Dermis blood vessel endothelial cell (primary cell): ENCODE measurements around the gene POLR3E. TPM values are rescaled to one million over a fixed set of nuclear protein-coding genes. Genes with fewer than 3 reads are reported as not detected.
"Not testable (repeated sequence)": the region's sequence is repeated elsewhere in the genome, so short reads cannot be mapped to it uniquely, and the experiment has no call there.

Experiments
- DNase-seq: peaks from one replicate; pipeline ENCODE4 v3.0.0; 2010
- total RNA-seq: library from RNA; depleted of rRNA; stranded (reverse); fragments of >200 nt; gene quantifications from 2 replicates; pipeline ENCODE4 v1.2.3, GENCODE V29; 2014

The POLR3E gene
- total RNA-seq, 1 donor from 2014 or later: 61.3 TPM

DNA sequence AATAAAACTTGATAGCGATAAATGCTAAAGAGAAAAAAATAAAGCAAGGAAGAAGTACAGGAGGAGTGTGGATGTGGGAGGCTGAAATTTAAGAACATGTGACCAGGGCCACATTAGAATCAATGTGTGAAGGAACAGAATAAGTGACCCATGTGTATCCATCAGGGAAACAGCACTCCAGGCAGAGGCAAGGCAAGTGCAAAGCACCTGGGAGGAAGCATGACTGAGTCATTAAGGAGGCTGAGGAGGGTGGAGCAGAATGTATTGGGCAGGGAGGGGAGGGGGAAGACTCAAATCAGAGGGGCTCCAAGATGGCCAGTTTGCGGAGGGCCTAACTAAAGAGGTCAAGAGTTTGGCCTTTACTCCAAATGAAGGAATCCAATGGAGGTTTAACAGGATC lies 69.2 kb downstream of the POLR3E start:
- no peak for DNase-seq

DNA sequence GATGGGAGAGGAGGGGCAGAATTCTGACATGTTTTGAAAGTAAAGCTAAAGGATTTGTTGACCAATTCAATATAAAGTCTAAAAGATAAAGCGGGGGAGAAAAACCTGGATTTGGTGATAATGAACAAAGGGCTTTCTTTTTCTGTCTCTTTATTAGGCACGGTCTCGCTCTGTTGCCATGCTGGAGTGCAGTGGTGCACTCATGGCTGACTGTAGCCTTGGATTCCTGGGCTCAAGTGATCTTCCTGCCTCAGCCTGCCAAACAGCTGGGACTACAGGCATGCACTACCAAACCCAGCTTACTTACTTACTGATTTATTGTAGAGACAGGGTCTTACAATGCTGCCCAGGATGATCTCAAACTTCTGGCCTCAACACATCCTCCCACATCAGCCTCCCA lies 69.7 kb downstream of the POLR3E start:
- no peak for DNase-seq

DNA sequence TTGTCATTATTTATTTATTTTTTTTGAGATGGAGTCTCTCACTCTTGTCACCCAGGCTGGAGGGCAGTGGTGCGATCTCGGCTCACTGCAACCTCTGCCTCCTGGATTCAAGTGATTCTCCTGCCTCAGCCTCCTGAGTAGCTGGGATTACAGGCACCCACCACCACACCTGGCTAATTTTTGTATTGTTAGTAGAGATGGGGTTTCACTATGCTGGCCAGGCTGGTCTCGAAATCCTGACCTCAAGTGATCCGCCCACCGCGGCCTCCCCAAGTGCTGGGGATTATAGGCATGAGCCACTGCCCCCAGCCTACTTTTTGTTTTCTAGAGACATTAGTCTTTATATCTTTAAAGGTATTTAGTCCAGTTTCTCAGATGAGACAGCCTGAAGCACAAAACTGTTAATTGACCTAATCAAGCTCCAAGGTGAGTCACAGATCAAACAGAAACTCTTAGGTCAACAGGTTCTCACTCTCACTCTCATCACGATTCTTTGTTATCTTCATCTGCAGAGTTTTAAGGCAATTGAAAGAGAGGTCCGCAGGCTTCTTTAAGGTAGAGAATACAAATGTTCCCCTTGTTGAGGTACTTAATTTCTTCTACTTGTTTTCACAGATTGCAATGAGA lies 71.1 kb downstream of the POLR3E start:
- not testable (repeated sequence) for DNase-seq

DNA sequence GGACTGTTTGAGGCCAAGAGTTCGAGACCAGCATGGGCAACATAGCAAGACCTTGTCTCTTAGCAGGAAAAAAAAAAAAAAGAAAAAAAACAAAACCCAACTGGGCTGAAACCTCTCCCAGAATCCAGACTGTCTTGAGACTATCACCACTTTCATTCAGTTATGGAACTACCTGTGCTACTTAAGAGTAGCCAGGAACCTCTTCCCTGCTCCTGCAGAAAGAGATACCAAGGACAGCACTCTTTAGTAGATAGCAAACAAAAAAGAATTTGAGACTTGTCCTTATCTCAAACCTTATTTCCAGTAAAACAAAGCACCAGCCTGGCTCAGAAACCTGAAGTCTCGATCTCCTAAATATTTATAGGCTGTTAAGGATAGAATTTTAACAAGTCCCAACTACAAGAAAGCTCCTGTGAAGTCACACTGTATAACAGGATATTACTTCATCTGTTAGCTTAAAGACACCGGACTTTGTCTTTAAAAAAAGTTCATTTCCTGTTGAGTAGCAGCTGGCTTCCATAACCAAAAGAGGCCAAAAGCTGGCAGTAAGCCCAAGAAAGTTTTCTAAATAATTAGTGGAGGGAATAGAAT lies 72.1 kb downstream of the POLR3E start:
- DNase-seq: peak; percentile 86

DNA sequence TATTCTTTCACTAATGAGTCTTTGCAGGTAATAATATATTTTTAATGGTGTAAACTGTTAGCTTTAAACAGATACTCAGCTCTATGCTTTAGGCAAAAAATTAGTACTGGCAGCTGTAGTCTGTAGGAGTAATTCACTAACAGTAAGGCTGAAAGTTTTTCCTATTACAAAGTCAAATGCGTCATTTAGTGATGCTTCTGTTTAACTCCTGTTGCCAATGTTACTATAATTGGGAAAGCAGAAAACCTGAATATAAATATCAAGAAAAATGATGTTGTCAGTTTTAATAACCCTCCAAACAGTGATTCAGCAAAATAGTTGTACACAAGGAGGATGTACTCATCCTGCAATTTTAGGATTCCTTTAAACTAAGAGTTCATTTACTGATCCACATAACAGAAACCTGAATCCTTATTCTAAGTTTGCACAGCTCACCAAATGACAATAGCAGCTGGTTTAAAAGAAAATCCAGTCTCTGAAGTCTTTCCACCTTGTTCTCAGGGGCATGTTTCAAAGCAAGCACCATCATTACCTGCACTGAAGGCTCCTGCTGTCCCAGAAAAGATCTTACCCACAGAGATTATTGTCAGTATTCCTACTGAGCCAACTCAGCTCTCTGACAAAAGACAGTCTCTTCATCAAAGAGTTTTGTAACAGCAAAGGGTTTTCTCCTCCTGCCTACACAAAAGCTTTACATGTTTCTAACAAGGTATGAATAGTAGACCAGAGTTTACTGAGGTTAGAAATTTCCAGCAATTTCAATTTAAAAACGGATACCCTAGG lies 73.0 kb downstream of the POLR3E start:
- peak; percentile 49 for DNase-seq

DNA sequence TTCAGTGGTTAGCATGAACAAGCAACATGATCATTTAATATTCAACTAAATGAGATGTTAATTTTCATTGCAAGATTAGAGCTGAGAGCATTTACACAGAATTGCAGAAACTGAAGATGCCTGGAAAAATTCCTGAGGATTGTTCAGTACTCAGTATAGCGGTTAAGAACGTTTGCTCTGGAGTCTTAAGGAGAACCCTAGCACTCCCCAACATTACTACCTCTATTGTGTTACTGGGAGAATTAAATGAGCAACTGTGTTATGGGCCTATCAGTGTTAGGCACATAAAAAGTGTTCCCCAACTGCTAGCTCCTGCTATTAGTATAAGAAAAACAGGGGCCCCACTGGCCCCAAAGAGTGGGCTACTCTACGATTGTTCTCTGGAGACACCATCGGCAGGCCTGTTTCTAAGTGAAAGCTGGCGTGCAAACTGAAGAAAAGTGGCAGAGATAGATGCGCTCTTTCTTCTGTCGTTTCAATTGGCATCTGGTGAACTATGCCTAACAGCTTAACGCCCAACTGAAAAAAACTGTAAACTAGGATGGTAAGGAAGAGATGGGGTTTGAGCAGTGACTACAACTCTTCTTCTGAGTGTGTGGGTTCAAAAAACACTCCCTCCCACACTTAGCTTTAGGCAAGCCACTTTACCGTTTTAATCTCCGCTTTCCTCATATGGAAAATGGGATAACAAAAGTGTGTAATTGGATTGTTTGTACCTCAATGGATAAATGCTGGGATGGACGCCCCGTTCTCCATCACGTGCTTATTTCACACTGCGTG lies 75.9 kb downstream of the POLR3E start:
- no peak for DNase-seq

DNA sequence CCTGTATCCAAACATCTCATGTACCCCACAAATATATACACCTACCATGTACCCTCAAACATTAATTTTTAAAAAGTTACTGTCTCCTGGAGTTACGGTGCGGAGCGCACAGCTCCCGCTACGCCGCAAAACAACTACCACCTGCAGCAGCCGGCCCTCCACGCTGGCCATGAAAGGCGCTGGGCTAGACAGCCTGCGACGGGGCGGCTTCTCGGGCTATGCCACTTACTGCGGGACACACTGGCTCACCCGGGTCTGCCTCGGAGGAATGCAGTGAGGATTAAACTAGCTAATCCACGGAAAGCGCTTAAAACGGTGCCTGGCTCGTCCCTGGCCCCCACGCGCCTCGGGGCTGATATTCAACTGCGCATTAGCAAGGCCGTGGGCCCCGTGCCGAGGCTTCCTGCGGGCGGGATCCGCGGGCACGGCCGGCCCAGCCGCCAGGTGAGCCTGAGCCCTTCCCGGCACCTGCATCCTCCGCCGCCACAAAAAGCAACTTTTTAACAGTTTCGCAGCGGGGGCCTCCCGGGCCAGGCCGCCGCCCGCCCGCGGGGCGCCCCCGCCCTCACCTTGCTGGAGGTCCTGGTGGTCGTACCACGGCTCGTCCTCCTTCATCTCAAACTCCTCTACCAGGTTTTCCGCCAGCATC lies 76.6 kb downstream of the POLR3E start:
- DNase-seq: peak; percentile 49

DNA sequence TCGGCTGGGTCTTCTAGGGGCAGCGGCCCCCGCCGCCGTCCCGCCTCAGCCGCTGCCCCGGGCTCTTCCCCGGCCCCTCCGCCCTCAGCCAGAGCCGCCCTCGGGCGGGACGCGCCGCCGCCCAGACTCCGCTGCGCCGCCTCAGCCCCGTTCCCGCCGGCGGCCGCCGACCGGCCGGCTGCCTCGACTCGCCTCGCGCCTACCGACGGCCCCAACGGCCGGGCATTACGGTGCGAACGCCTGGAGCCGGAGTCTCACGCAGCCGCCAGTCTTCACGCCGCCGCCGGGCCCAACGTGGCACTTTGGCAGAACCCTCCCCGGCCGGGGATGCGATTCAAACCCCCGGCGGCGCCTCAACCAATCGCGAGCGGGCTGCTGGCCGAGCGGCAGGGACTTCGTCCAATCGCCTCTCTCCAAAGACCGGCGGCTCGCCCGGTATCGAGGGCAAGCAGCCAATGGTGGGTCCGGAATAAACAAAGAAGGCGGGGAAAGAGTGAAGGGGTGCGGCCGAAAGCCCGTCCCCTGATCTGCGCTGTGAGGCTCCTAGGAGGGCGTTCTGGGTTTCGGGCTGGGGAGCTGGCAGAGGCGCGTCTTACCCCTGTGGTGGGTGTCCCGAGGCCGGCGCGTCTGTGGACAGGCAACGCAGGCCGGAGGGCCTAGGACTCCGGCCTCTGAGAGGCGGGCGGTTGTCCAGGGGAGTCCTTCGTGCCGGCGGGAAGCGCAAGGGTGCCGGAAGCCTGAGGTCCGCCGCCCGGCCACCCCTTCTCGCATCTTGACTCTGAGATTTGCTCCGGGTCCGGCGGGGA lies 77.3 kb downstream of the POLR3E start, which contains the start of gene CDR2:
CDR2 (minus strand) TSS at position 309 of the 806 bp plus-strand sequence. CDS start 310 bp downstream, outside the sequence.
- peak; percentile 97 for DNase-seq

DNA sequence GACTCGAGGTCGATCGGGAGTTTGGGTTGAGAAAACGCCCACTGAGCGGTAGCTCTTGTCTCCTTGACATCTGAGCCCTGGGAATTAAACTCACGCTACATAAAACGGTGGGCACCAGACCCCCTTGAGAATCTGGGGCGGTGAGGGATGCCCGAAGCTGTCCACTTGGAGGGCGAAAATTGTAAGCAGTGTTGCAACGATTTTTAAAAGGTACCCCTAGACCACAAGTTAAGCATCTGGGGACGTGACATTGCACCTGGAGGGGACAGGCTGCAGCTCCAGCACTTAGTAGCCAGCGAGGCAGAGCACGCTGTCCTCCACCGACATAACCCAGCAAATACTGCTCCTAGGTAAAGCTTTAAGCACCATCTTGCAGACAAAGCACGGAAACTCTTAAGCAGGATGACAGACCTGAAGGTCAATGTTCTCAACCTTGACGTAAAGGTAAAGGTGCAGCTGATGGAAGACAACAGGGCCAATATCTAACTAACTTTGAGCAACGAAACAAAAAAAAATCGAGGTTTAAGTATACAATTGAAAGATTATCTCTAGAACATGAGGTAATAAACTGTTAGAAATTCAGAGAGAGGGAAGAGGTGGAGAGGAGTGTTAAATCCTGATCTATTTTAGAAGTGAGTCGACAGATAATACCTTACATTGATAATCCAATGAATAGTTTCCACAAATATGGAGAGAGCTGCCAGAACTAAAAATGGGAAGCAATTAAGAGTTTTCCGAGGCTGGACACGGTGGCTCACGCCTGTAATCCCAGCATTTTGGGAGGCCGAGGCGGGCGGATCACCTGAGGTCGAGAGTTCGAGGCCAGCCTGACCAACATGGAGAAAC lies 78.1 kb downstream of the POLR3E start:
- peak; percentile 46 for DNase-seq

DNA sequence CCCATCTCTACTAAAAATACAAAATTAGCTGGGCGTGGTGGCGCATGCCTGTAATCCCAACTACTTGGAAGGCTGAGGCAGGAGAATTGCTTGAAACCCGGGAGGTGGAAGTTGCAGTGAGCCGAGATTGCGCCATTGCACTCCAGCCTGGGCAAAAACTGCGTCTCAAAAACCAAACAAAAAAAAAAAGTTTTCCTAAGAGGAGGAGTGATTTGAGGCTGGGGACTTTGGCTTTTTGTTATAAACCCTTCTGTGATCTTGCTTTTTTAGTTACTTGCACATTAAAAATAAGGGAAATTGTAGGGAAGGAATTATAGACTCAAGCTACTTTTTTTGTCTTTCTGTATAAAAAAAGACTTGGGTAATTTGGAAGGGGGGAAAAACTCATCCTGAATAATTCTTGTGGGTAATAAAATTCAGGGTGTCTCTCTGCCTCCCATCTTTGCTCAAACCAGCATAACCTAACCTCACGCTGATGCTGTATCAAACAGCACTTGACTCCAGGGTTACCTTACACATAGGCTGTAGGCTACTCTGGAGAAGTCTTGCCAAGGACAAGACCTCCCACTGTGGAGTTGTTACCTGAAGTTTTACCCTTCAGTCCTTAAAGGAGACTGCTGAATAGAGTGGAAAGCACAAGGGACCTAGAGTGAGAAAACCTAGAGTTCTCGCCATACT lies 78.9 kb downstream of the POLR3E start:
- no peak for DNase-seq

DNA sequence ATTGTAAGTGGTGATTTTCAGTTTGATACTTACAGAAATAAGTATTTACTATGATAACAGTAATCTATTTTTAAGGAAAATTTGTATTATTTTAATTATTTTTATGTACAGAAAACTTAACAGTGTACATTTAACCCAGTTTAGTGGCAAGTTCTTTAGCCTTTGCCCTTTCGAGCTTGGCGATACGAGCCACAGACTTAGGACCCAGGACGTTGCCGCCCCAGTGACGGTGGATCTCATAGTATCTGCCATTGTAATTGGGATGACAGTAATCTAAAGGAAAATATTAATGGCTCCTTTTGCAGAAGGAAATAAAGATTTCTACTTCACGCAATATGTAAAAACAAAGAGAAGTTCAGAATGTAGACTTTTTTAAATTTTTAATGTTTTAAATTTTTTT lies 82.4 kb downstream of the POLR3E start:
- DNase-seq: no peak

DNA sequence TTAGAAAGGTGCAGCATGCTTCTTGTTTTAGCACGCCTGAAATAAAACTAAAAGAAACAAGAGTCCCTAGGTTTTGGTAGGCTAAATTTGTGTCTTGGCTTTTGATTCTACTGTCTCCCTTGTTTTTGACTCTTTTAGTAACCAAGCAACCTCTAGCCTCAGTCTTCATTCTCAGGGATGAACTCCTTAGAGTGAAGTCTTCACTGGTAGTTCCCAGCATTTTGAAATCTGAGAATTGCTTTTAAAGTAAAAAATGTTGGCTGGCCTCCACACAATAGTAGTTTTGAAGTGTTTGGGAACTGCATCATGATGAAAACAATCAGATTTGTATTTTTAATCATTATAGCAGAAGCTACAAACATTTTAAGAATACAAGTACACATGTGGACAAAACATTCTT lies 83.3 kb downstream of the POLR3E start:
- no peak for DNase-seq

DNA sequence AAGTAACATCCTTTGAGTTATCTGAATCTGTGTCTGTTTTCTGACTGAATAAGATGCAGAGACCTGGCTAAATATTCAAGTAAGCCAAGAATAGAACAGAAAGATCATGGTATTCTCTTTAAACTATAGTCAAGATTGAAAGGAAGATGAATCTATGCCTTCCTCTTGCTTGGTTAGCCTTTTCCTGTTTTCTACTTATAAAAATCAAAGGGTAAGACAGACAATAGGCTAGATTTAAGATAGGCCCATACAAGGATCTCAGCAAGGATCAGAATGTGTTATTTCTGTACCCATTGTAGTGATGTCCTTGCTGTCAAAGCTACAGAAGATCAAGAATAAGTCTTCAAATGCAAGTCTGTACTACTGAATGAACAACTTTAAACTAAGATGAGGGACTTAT lies 84.2 kb downstream of the POLR3E start:
- DNase-seq: no peak

DNA sequence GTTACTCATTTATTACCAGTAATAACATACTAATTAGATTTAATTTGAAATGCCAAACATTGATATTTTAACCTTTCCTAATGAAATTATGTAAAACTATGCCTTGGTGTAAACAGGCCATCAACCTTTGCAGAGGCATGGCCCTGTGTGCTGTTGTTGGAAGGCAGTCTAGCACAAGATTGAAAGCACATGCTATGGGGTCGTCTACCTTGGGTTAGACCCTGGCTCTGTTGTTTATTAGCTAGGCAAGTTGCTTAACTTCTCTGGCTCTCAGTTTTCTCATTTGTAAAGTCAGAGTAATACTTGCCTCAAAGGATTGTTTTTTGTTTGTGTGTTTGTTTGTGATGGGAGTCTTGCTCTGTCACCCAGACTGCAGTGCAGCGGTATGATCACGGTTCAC lies 86.6 kb downstream of the POLR3E start:
- DNase-seq: no peak

Other genes starting within 250 kb of the POLR3E start
- 0.17 TPM in 1 of 2 replicates, not detected in the other for gene VWA3A, start 204.9 kb upstream of the POLR3E start, total RNA-seq
- gene SDR42E2, start 134.9 kb upstream of the POLR3E start, total RNA-seq: not detected in 2 replicates
- 44.1 and 59.6 TPM in 2 replicates for gene EEF2K, start 91.1 kb upstream of the POLR3E start, total RNA-seq
- gene CDR2, start 77.2 kb downstream of the POLR3E start, total RNA-seq: 39.0 and 42.0 TPM in 2 replicates
- gene NPIPB5, start 213.5 kb downstream of the POLR3E start, total RNA-seq: 80.2 and 182 TPM in 2 replicates